Mesodermal cell (in vitro differentiated cells): ENCODE results near the gene ZSWIM6.

Experiments used
- H3K27ac ChIP-seq: 2 replicates; pipeline ENCODE4 v1.7.0; 2013; ENCODE audit warnings: mild to moderate bottlenecking, low read depth, low read length, moderate library complexity; ENCODE audit not compliant: severe bottlenecking
- H3K36me3 ChIP-seq: 2 replicates; pipeline ENCODE4 v1.7.1; 2013; ENCODE audit warnings: mild to moderate bottlenecking, low read length, moderate library complexity; ENCODE audit not compliant: control insufficient read depth, insufficient read depth
- H3K4me1 ChIP-seq: one replicate; pipeline ENCODE4 v1.7.1; 2013; ENCODE audit warnings: mild to moderate bottlenecking, low read length; ENCODE audit not compliant: insufficient read depth, control insufficient read depth, poor library complexity, severe bottlenecking
- H3K4me3 ChIP-seq: 2 replicates; pipeline ENCODE4 v1.7.0; 2013; ENCODE audit warnings: low read length, control low read depth, mild to moderate bottlenecking; ENCODE audit not compliant: insufficient read depth, poor library complexity, severe bottlenecking; ENCODE audit errors: extremely low read depth
- H3K9me3 ChIP-seq: 2 replicates; pipeline ENCODE4 v1.7.1; 2013; ENCODE audit warnings: mild to moderate bottlenecking, low read length, moderate library complexity; ENCODE audit not compliant: control insufficient read depth
- WGBS, 2 experiments: methylation state at CpG; one replicate each; pipeline ENCODE4 v1.1.5; 2013; ENCODE audit warnings: missing lambda C conversion rate in 2 of 2; ENCODE audit not compliant: insufficient coverage in 2 of 2; 5-methylcytosine and 5-hydroxymethylcytosine counted together

Gene ZSWIM6

DNA sequence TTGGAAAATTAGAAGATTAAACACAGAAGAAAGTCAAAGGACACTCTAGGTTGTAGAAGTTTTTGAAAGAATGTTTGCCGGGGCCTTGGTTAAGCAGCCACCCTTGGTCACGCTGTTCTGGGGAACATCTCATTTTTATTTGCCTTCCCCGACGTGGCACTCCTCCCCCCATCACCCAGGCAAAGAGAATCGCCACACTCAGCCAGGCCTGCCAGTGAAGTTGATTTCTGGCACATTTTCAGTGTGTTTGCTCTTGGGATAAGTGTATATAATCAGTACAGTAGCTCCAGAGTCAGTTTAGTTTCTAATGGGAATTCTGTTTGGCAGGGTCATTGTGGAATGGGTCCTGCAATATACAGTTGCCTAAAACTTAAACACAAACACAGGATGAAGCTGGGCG is 243.5 kb downstream of the ZSWIM6 start:
- no peaks in the 10 kb centered on the region for H3K9me3 ChIP-seq
- WGBS, 2 experiments, result 93 to 100% methylated on average over 2 to 5 of the region's 6 CpGs
- no peak overlapping the region for H3K27ac ChIP-seq
- peaks cover 13% of the 10 kb centered on the region for H3K4me1 ChIP-seq
- H3K4me3 ChIP-seq, result no peak overlapping the region
- H3K36me3 ChIP-seq, result no peaks in the 10 kb centered on the region

GRCh38 chr5:61576556-61576955 is 244.5 kb downstream of the ZSWIM6 start:
- H3K36me3 ChIP-seq, result no peaks in the 10 kb centered on the region
- H3K9me3 ChIP-seq, result no peaks in the 10 kb centered on the region
- H3K27ac ChIP-seq, result no peak overlapping the region
- no peak overlapping the region for H3K4me3 ChIP-seq
- WGBS, 2 experiments, result 94 to 100% methylated on average over 3 of the region's 3 CpGs
- peaks cover 13% of the 10 kb centered on the region for H3K4me1 ChIP-seq

GRCh38 chr5:61578858-61579503 is 246.9 kb downstream of the ZSWIM6 start:
- H3K36me3 ChIP-seq, result no peaks in the 10 kb centered on the region
- H3K4me3 ChIP-seq, result no peak overlapping the region
- H3K9me3 ChIP-seq, result no peaks in the 10 kb centered on the region
- H3K27ac ChIP-seq, result no peak overlapping the region
- peaks cover 13% of the 10 kb centered on the region for H3K4me1 ChIP-seq
- WGBS, 2 experiments, result no CpG with 5 or more reads among the region's 1 CpG

DNA sequence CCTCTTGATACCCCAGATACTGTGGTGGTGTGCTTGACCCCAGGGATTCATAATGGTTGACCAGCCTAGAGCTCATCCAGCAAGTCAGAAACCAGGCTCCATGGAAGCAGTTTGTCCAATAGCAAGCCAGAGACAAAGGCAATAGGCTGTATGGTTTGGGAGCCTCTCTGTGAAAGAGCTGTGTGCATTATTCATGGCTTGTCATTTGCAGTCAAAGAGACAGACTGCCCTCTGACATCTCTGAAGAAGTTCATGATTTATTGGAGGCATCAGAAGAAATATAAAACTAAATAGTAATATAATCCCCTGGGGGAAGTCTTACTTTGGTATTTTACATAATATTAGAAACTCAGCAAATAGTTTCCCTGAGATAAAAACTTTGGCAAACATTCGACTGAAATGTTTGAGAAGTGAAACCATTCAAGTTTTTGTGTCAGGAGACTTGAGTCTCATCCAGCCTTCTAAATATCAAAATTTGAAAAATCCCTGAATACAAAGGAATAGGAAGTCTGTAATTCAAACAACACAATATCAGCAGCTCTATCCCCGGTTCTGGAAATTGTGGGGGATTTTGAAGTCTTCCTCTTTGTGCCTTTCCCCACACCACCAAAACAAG is 250.3 kb downstream of the ZSWIM6 start:
- WGBS, 2 experiments, result no CpG with 5 or more reads among the region's 2 CpGs
- no peaks in the 10 kb centered on the region for H3K9me3 ChIP-seq
- H3K4me1 ChIP-seq, result no peaks in the 10 kb centered on the region
- no peaks in the 10 kb centered on the region for H3K36me3 ChIP-seq
- H3K4me3 ChIP-seq, result no peak overlapping the region
- no peak overlapping the region for H3K27ac ChIP-seq

- Histone ChIP-seq H3K27ac (no peak overlapping the region), H3K36me3 (no peaks in the 10 kb centered on the region), H3K4me1 (no peaks in the 10 kb centered on the region), H3K4me3 (no peak overlapping the region), H3K9me3 (no peaks in the 10 kb centered on the region)
- WGBS, 2 experiments, result 60 to 88% methylated on average over 1 to 2 of the region's 3 CpGs
These were observed 250.8 kb downstream of the ZSWIM6 start for GRCh38 chr5:61582887-61583286.

DNA sequence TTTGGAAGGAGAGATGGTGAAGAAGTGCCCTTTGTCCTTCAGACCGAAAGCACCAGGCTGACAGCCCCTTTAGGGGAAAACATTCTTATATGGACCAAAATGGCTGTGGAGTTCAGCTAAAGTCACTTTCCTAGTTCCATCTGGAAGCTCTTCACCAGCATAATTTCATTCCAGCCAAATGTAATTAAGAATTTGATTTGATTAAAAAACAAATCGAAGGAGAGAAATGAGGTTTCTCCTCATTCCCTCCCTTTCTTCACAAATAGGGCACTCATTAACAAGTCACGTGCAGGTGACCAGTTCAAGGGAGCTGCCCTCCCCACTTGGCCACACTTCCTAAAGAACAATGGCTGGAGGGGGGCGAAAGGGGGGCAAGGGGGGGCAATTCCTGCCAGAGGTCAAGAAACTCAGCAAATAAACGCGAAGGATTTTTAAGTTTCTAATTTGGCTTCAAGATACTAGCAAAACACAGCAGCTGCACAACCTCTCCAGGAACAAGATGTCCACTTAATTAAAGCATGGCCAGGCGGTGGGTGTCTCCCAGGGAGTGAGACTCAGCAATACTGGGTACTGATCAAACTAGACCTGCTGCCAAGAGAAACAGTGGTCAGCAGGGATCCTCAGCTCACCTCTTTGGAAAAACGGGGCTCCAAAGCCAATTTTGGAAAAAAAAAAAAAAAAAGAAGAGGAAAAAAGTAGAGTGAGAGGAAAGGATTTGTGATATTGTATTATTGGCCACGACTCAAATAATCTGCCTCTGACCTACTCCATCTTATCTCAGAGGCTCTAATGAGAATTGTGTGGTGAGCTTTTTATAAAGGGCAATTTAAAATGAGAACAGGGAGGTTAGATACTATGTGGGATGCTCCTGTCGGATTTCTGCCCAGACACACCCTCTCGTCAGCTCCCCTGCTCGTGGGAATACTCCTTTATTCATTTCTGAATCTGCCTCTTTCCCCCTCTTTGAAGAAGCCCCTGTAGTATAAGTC is 254.3 kb downstream of the ZSWIM6 start:
- no peaks in the 10 kb centered on the region for H3K36me3 ChIP-seq
- no peaks in the 10 kb centered on the region for H3K4me1 ChIP-seq
- no peaks in the 10 kb centered on the region for H3K9me3 ChIP-seq
- no peak overlapping the region for H3K4me3 ChIP-seq
- no peak overlapping the region for H3K27ac ChIP-seq
- 90 to 94% methylated on average over 5 to 9 of the region's 12 CpGs for WGBS, 2 experiments

- H3K9me3 ChIP-seq, result no peaks in the 10 kb centered on the region
- no peak overlapping the region for H3K4me3 ChIP-seq
- H3K36me3 ChIP-seq, result no peaks in the 10 kb centered on the region
- WGBS, 2 experiments, result 87 to 93% methylated on average over 3 to 4 of the region's 6 CpGs
- no peaks in the 10 kb centered on the region for H3K4me1 ChIP-seq
- no peak overlapping the region for H3K27ac ChIP-seq
These were observed 255.1 kb downstream of the ZSWIM6 start for GRCh38 chr5:61587125-61587524.

GRCh38 chr5:61588216-61588615 is 256.2 kb downstream of the ZSWIM6 start:
- Histone ChIP-seq H3K4me1 (no peaks in the 10 kb centered on the region), H3K4me3 (no peak overlapping the region), H3K36me3 (no peaks in the 10 kb centered on the region), H3K27ac (no peak overlapping the region), H3K9me3 (no peaks in the 10 kb centered on the region)
- WGBS, 2 experiments, result 100% methylated on average over 1 of the region's 2 CpGs; no CpG with 5 or more reads in 1 of the 2 experiments

DNA sequence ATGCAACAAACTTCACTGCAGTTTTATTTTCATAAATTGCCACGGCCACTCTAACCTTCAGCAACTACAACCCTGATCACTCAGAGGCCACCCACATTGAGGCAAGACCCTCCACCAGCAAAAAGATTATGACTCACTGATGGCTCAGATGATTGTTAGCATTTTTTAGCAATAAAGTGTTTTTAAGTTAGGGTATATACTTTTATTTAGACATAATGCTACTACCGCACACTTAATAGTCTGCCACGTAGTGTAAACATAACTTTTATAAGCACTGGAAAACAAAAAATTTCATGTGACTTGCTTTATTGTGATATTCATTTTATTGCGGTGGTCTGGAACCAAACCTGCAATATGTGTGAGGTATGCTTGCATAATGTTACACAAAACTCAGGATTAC is 257.9 kb downstream of the ZSWIM6 start:
- Histone ChIP-seq H3K9me3 (no peaks in the 10 kb centered on the region), H3K27ac (no peak overlapping the region)
- 100% methylated on average over 2 of the region's 4 CpGs; no CpG with 5 or more reads in 1 of the 2 experiments for WGBS, 2 experiments

DNA sequence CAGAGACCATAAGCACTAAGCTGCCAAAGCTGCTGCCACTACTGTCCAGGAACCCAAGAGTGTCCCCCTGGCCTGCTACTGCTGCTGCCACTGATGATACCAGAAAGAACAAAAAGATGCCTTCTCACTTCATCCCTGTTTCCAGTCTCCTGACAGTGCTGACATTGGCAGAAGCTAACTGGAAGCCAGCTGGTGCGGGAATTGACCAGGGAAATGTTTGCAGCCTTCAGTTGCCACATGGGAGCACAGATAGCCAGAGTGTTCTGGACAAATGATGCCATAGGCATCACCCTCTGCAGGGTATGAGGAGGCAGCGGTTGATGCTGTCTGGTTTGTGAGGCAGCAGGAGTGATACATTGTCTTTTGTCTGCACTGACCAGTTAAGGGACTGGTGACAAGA is 258.4 kb downstream of the ZSWIM6 start:
- WGBS, 2 experiments, result 73 to 100% methylated on average over 1 to 2 of the region's 2 CpGs
- Histone ChIP-seq H3K27ac (no peak overlapping the region), H3K9me3 (no peaks in the 10 kb centered on the region), H3K4me1 (no peaks in the 10 kb centered on the region), H3K36me3 (no peaks in the 10 kb centered on the region), H3K4me3 (no peak overlapping the region)

More for the DNA sequence above, 257.9 kb downstream of the ZSWIM6 start:
- Histone ChIP-seq H3K36me3 (no peaks in the 10 kb centered on the region), H3K4me3 (no peak overlapping the region), H3K4me1 (no peaks in the 10 kb centered on the region)
